Measurements from ENCODE around the gene TCOF1.

GRCh38 chr5:150422075-150422474 lies 64.6 kb downstream of the TCOF1 start:
- TF ChIP-seq CTCF (IDR thresholded peaks at IDR 0.05; ENCODE audit: insufficient read depth, low read length), result no peak
- no peak for TF ChIP-seq POLR2AphosphoS5 (IDR thresholded peaks at IDR 0.05; ENCODE audit: low read depth)
- TF ChIP-seq REST (IDR thresholded peaks at IDR 0.05; ENCODE audit: insufficient replicate concordance, low read depth), result no peak
- TF ChIP-seq SPI1 (IDR thresholded peaks at IDR 0.05; ENCODE audit: borderline replicate concordance, low read depth), result no peak
